ENCODE data around the gene PLPP4.

GRCh38 chr10:120570418-120570817 is 113.4 kb downstream of the PLPP4 start:
- TF ChIP-seq CTCF (IDR thresholded peaks at IDR 0.05), result no peak
- TF ChIP-seq POLR2A (IDR thresholded peaks at IDR 0.05), result no peak
- no peak for TF ChIP-seq EP300 (IDR thresholded peaks at IDR 0.05)
- TF ChIP-seq POLR2AphosphoS5 (IDR thresholded peaks at IDR 0.05), result no peak

Measured in upper lobe of left lung (tissue), 4 donors.